Upper lobe of left lung (tissue), 6 donors: ENCODE measurements around the gene MIB1. TPM values are rescaled to one million over a fixed set of nuclear protein-coding genes. Genes with fewer than 3 reads are reported as not detected.

Experiments used
- ATAC-seq, 2 donors: fragments of 200-7000 bp; cut with Tn5 transposase; one replicate each; pipeline ENCODE4 v1.9.1; 2022; ENCODE audit warnings: mild to moderate bottlenecking in 2 of 2, moderate library complexity in 2 of 2; ENCODE audit not compliant: low FRiP score in 2 of 2
- DNase-seq, 2 donors: peaks; one replicate each; pipeline ENCODE4 v3.0.0-alpha.2; 2019 to 2020
- H3K27ac ChIP-seq, 4 donors: fragments of 200-600 bp; sonication (generic); one replicate each; pipeline ENCODE4 v1.5.1; 2016 to 2019
- H3K27me3 ChIP-seq, 4 donors: fragments of 200-600 bp; sonication (generic); one replicate each; pipeline ENCODE4 v1.5.1; 2017 to 2019
- H3K36me3 ChIP-seq, 4 donors: fragments of 200-600 bp; sonication (generic); one replicate each; pipeline ENCODE4 v1.5.1; 2016 to 2019
- H3K4me1 ChIP-seq, 4 donors: fragments of 200-600 bp; sonication (generic); one replicate each; pipeline ENCODE4 v1.5.1; 2018 to 2019
- H3K4me3 ChIP-seq, 4 donors: fragments of 200-600 bp; sonication (generic); one replicate each; pipeline ENCODE4 v1.5.1; 2017 to 2019; ENCODE audit warnings: mild to moderate bottlenecking in 2 of 4, moderate library complexity in 1 of 4
- H3K9me3 ChIP-seq, 4 donors: fragments of 200-600 bp; sonication (generic); one replicate each; pipeline ENCODE4 v1.5.1; 2018 to 2019
- CTCF ChIP-seq, 6 experiments: fragments of 450-650 bp in 4 of 6; fragments of 200-600 bp in 2 of 6; sonication (generic) in 2 of 6; IDR thresholded peaks; one replicate each; pipeline ENCODE4 v1.5.1; 2016 to 2019; ENCODE audit warnings: antibody characterized with exemption in 6 of 6
- EP300 ChIP-seq, 4 donors: sonication (generic); formaldehyde crosslinking; IDR thresholded peaks; one replicate each; pipeline ENCODE4 v1.5.1; 2017; ENCODE audit warnings: antibody characterized with exemption in 4 of 4, control low read depth in 2 of 4
- POLR2A ChIP-seq, 4 donors: fragments of 450-650 bp; IDR thresholded peaks; one replicate each; pipeline ENCODE4 v1.5.1; 2016 to 2017; ENCODE audit warnings: antibody characterized with exemption in 4 of 4, mild to moderate bottlenecking in 2 of 4
- POLR2AphosphoS5 ChIP-seq, 2 donors: sonication (generic); formaldehyde crosslinking; IDR thresholded peaks; one replicate each; pipeline ENCODE4 v1.5.1; 2017; ENCODE audit warnings: antibody characterized with exemption in 2 of 2
- WGBS, 2 donors: methylation state at CpG; one replicate each; pipeline ENCODE4 v1.1.5; 2017 to 2018; 5-methylcytosine and 5-hydroxymethylcytosine counted together
- total RNA-seq, 6 donors: library from RNA; depleted of rRNA in 4 of 6; stranded (reverse); fragments of >200 nt in 4 of 6; gene quantifications; one replicate each; pipeline versions ENCODE4 v1.1.0 to v1.2.1, GENCODE V29; 2016 to 2021
- donor health status: DM: no; HTN: no; CAD: no; lungs with moderate emphysema.
- donor health status: DM: no; HTN: yes; CAD: no; lungs with severe emphysema.

MIB1 gene
- total RNA-seq, 6 donors from 2014 or later, result 12.9 to 35.2 (median 23.4) TPM

GRCh38 chr18:21742315-21742687 is 1.7 kb downstream of the MIB1 start:
- Histone ChIP-seq H3K4me3 (peak overlapping the region in 3 of 4 donors; percentile 79 to 99 (median 84)), H3K36me3 (no peaks in the 10 kb centered on the region), H3K27ac (peak overlapping the region in 1 of 4 donors; percentile 99), H3K4me1 (peaks cover 6 to 33% (median 22%) of the 10 kb centered on the region in 4 donors), H3K27me3 (no peaks in the 10 kb centered on the region), H3K9me3 (no peaks in the 10 kb centered on the region)
- ATAC-seq (no peak), DNase-seq (no peak)
- no peak for TF ChIP-seq POLR2AphosphoS5 (IDR thresholded peaks at IDR 0.05)
- TF ChIP-seq EP300 (IDR thresholded peaks at IDR 0.05), result no peak
- TF ChIP-seq POLR2A (IDR thresholded peaks at IDR 0.05), result no peak
- WGBS, 2 donors, result 71 to 74% methylated on average over 5 of the region's 5 CpGs

- no peak for DNase-seq
- Histone ChIP-seq H3K27me3 (no peaks in the 10 kb centered on the region), H3K27ac (no peak overlapping the region), H3K4me3 (no peak overlapping the region), H3K36me3 (no peaks in the 10 kb centered on the region), H3K9me3 (no peaks in the 10 kb centered on the region), H3K4me1 (peaks cover 11 to 41% (median 29%) of the 10 kb centered on the region in 4 donors)
- WGBS, 2 donors, result 78 to 79% methylated on average over 7 of the region's 7 CpGs
- TF ChIP-seq EP300 (IDR thresholded peaks at IDR 0.05), result no peak
- TF ChIP-seq POLR2AphosphoS5 (IDR thresholded peaks at IDR 0.05), result no peak
- no peak for TF ChIP-seq CTCF (IDR thresholded peaks at IDR 0.05)
- no peak for TF ChIP-seq POLR2A (IDR thresholded peaks at IDR 0.05)
- no peak for ATAC-seq
Measured at GRCh38 chr18:21743166-21743832, 2.7 kb downstream of the MIB1 start.

- WGBS, 2 donors, result 89 to 92% methylated on average over 5 of the region's 5 CpGs
- Histone ChIP-seq H3K9me3 (no peaks in the 10 kb centered on the region), H3K27ac (no peak overlapping the region), H3K4me1 (peaks cover 5 to 32% (median 23%) of the 10 kb centered on the region in 4 donors), H3K36me3 (no peaks in the 10 kb centered on the region), H3K27me3 (no peaks in the 10 kb centered on the region), H3K4me3 (no peak overlapping the region)
- ATAC-seq (no peak), DNase-seq (no peak)
- TF ChIP-seq CTCF (IDR thresholded peaks at IDR 0.05), result no peak
- no peak for TF ChIP-seq EP300 (IDR thresholded peaks at IDR 0.05)
- TF ChIP-seq POLR2AphosphoS5 (IDR thresholded peaks at IDR 0.05), result no peak
- no peak for TF ChIP-seq POLR2A (IDR thresholded peaks at IDR 0.05)
Measured at GRCh38 chr18:21745231-21745630, 4.6 kb downstream of the MIB1 start.

GRCh38 chr18:21747268-21747667 is 6.7 kb downstream of the MIB1 start:
- Histone ChIP-seq H3K27me3 (no peaks in the 10 kb centered on the region), H3K4me1 (peaks cover 5 to 30% (median 17%) of the 10 kb centered on the region in 4 donors), H3K4me3 (no peak overlapping the region), H3K36me3 (no peaks in the 10 kb centered on the region), H3K9me3 (no peaks in the 10 kb centered on the region), H3K27ac (peak overlapping the region in 1 of 4 donors; percentile 43)
- 48 to 52% methylated on average over 2 of the region's 2 CpGs for WGBS, 2 donors
- no peak for TF ChIP-seq EP300 (IDR thresholded peaks at IDR 0.05)
- no peak for TF ChIP-seq POLR2A (IDR thresholded peaks at IDR 0.05)
- no peak for TF ChIP-seq POLR2AphosphoS5 (IDR thresholded peaks at IDR 0.05)
- no peak for TF ChIP-seq CTCF (IDR thresholded peaks at IDR 0.05)
- no peak for ATAC-seq
- no peak for DNase-seq

- Histone ChIP-seq H3K4me1 (peaks cover 7 to 23% (median 12%) of the 10 kb centered on the region in 4 donors), H3K36me3 (no peaks in the 10 kb centered on the region), H3K4me3 (no peak overlapping the region), H3K27ac (peak overlapping the region in 1 of 4 donors; percentile 43), H3K27me3 (no peaks in the 10 kb centered on the region), H3K9me3 (no peaks in the 10 kb centered on the region)
- DNase-seq (no peak), ATAC-seq (no peak)
- WGBS, 2 donors, result 79 to 85% methylated on average over 2 of the region's 2 CpGs
- no peak for TF ChIP-seq POLR2AphosphoS5 (IDR thresholded peaks at IDR 0.05)
- no peak for TF ChIP-seq EP300 (IDR thresholded peaks at IDR 0.05)
- TF ChIP-seq POLR2A (IDR thresholded peaks at IDR 0.05), result no peak
- no peak for TF ChIP-seq CTCF (IDR thresholded peaks at IDR 0.05)
Measured at GRCh38 chr18:21747764-21748693, 7.4 kb downstream of the MIB1 start.
